Vein endothelial cell (primary cell): ENCODE results near the gene NEK1. TPM values are rescaled to one million over a fixed set of nuclear protein-coding genes. Genes with fewer than 3 reads are reported as not detected.

Experiments
- total RNA-seq: library from RNA; depleted of rRNA; stranded (reverse); fragments of >200 nt; gene quantifications from 2 replicates; pipeline ENCODE4 v1.2.3, GENCODE V29; 2012

Gene NEK1, protein sequence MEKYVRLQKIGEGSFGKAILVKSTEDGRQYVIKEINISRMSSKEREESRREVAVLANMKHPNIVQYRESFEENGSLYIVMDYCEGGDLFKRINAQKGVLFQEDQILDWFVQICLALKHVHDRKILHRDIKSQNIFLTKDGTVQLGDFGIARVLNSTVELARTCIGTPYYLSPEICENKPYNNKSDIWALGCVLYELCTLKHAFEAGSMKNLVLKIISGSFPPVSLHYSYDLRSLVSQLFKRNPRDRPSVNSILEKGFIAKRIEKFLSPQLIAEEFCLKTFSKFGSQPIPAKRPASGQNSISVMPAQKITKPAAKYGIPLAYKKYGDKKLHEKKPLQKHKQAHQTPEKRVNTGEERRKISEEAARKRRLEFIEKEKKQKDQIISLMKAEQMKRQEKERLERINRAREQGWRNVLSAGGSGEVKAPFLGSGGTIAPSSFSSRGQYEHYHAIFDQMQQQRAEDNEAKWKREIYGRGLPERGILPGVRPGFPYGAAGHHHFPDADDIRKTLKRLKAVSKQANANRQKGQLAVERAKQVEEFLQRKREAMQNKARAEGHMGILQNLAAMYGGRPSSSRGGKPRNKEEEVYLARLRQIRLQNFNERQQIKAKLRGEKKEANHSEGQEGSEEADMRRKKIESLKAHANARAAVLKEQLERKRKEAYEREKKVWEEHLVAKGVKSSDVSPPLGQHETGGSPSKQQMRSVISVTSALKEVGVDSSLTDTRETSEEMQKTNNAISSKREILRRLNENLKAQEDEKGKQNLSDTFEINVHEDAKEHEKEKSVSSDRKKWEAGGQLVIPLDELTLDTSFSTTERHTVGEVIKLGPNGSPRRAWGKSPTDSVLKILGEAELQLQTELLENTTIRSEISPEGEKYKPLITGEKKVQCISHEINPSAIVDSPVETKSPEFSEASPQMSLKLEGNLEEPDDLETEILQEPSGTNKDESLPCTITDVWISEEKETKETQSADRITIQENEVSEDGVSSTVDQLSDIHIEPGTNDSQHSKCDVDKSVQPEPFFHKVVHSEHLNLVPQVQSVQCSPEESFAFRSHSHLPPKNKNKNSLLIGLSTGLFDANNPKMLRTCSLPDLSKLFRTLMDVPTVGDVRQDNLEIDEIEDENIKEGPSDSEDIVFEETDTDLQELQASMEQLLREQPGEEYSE (N-terminal part only)
- 5.9 and 6.7 TPM in 2 replicates for total RNA-seq

GRCh38 chr4:169611991-169612870 lies at the start of gene NEK1:
TSS of gene NEK1 (minus strand) at chr4:169612583. CDS start at chr4:169602630, 9,953 bp downstream.

DNA sequence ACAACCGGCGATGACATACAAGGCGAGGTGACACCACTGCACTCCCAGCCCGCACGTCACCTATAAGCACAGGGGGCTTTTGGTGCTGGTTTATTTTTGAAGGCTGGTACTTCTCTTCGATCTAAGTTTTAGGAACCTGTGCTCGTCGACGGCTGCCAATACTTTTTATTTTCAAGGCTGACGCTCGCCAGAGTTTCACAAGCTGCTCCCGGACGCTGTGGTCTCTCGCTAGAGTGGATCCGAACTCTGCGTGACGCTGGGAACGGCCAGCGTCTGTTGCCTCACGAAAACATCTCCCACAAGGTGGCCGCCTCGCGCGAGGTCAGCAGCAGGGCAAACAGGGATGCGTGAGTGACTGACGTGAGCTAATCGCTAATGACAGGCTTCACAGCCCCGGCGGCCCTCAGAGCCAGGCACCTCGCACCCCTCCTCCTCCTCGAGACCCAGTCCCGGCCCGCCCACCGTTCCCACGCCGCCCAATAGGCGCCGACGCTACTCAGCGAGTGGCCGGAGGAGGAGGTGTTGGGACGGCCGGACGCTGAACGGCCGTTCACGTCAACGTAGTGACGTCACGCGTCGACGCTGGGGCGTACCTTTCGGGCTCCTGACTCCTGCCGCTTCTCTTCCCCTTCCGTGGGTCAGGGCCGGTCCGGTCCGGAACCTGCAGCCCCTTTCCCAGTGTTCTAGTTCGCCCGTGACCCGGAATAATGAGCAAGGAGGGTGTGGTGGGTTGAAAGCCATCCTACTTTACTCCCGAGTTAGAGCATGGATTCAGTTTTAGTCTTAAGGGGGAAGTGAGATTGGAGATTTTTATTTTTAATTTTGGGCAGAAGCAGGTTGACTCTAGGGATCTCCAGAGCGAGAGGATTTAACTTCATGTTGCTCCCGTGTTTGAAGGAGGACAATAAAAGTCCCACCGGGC lies 7.8 kb upstream of the NEK1 start, which contains the start of gene CLCN3:
TSS of gene CLCN3 (plus strand) at position 621 of the 922 bp plus-strand sequence. CDS start 15,351 bp downstream, outside the sequence.

Other genes starting within 250 kb of the NEK1 start
- gene CLCN3, start 8.0 kb upstream of the NEK1 start, total RNA-seq, result 44.4 and 58.6 TPM in 2 replicates
- gene HPF1, start 145.4 kb upstream of the NEK1 start, total RNA-seq, result 23.7 and 25.5 TPM in 2 replicates